ENCODE data around the gene CD36.

DNA sequence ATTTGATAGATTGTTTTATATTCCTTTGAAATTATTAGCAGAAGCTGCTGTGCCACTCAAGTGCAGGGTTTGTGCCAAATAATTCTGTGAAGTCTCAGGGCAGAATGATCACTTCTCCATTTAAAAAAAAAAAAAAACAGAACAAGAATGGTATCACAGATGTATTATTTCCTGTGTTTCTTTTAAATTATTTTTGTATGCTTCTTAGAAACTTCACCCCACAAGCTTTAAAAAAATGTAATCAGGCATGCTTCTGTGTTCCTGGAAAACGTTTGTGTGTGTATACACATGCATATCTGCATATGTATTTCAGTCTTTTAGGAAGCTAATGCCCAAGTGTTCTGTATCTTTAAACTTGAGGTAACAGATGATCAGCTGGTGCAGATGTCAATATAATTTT lies 6.3 kb upstream of the CD36 start:
- TF ChIP-seq, protein P1, sequence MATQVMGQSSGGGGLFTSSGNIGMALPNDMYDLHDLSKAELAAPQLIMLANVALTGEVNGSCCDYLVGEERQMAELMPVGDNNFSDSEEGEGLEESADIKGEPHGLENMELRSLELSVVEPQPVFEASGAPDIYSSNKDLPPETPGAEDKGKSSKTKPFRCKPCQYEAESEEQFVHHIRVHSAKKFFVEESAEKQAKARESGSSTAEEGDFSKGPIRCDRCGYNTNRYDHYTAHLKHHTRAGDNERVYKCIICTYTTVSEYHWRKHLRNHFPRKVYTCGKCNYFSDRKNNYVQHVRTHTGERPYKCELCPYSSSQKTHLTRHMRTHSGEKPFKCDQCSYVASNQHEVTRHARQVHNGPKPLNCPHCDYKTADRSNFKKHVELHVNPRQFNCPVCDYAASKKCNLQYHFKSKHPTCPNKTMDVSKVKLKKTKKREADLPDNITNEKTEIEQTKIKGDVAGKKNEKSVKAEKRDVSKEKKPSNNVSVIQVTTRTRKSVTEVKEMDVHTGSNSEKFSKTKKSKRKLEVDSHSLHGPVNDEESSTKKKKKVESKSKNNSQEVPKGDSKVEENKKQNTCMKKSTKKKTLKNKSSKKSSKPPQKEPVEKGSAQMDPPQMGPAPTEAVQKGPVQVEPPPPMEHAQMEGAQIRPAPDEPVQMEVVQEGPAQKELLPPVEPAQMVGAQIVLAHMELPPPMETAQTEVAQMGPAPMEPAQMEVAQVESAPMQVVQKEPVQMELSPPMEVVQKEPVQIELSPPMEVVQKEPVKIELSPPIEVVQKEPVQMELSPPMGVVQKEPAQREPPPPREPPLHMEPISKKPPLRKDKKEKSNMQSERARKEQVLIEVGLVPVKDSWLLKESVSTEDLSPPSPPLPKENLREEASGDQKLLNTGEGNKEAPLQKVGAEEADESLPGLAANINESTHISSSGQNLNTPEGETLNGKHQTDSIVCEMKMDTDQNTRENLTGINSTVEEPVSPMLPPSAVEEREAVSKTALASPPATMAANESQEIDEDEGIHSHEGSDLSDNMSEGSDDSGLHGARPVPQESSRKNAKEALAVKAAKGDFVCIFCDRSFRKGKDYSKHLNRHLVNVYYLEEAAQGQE (IDR thresholded peaks at IDR 0.05; ENCODE audit: insufficient read depth in 1 of 2, low read depth in 2 of 2, low read length in 1 of 2), result no peak
- TF ChIP-seq POLR2AphosphoS5 (IDR thresholded peaks at IDR 0.05; ENCODE audit: low read depth, low read length), result no peak
- TF ChIP-seq, protein P2, sequence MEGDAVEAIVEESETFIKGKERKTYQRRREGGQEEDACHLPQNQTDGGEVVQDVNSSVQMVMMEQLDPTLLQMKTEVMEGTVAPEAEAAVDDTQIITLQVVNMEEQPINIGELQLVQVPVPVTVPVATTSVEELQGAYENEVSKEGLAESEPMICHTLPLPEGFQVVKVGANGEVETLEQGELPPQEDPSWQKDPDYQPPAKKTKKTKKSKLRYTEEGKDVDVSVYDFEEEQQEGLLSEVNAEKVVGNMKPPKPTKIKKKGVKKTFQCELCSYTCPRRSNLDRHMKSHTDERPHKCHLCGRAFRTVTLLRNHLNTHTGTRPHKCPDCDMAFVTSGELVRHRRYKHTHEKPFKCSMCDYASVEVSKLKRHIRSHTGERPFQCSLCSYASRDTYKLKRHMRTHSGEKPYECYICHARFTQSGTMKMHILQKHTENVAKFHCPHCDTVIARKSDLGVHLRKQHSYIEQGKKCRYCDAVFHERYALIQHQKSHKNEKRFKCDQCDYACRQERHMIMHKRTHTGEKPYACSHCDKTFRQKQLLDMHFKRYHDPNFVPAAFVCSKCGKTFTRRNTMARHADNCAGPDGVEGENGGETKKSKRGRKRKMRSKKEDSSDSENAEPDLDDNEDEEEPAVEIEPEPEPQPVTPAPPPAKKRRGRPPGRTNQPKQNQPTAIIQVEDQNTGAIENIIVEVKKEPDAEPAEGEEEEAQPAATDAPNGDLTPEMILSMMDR (IDR thresholded peaks at IDR 0.05), result no peak

Data from Panc1 (cell line).